ENCODE results near the gene LPP. TPM values are rescaled to one million over a fixed set of nuclear protein-coding genes. Genes with fewer than 3 reads are reported as not detected.
A peak's percentile ranks its signal among the peaks of the same experiment; 100 is the strongest.

Gene LPP
- total and polyA plus RNA-seq, 2 donors (not counting 1 experiment from before 2014, with no cell fraction given), result 7.6 to 81.7 TPM

- WGBS (ENCODE audit: insufficient coverage), result 0% methylated on average over 28 of the region's 36 CpGs
- H3K27me3 Mint-ChIP-seq, result no peaks in the 10 kb centered on the region
- Histone ChIP-seq H3K27me3 (replicated peaks in 1 of 4; ENCODE audit: control extremely low read depth in 1 of 4, control insufficient read depth in 3 of 4, insufficient read depth in 4 of 4, low read length in 3 of 4) (no peaks in the 10 kb centered on the region), H3K4me1 (ENCODE audit: control insufficient read depth in 2 of 2, insufficient read depth in 2 of 2, low read length in 2 of 2) (peaks cover 18 to 27% of the 10 kb centered on the region in 2 donors), H3K27ac (ENCODE audit: low read length in 2 of 2) (peak overlapping the region; percentile 55 to 91), H3K9ac (ENCODE audit: low read length) (peak overlapping the region; percentile 75), H3K4me2 (replicated peaks; ENCODE audit: low read depth, low read length, poor library complexity, severe bottlenecking) (peak overlapping the region; percentile 96), H4K20me1 (ENCODE audit: control insufficient read depth, insufficient read depth, low read length, poor library complexity, severe bottlenecking) (no peaks in the 10 kb centered on the region), H3K79me2 (ENCODE audit: control insufficient read depth, insufficient read depth, low read length) (peaks cover 31% of the 10 kb centered on the region), H3K4me3 (ENCODE audit: control extremely low read depth in 1 of 5, extremely low read depth in 1 of 5, insufficient read depth in 1 of 5, low read depth in 2 of 5, low read length in 4 of 5) (peak overlapping the region; percentile 80 to 97 (median 93)), H3K9me3 (ENCODE audit: control extremely low read depth in 1 of 3, control insufficient read depth in 2 of 3, insufficient read depth in 1 of 3, low read length in 2 of 3) (no peaks in the 10 kb centered on the region), H2AFZ (ENCODE audit: insufficient read depth, low read depth, low read length, poor library complexity, severe bottlenecking) (peak overlapping the region; percentile 84), H3K36me3 (replicated peaks in 1 of 2; ENCODE audit: control extremely low read depth in 1 of 2, control insufficient read depth in 1 of 2, extremely low read depth in 1 of 2, insufficient read depth in 2 of 2, low read length in 1 of 2) (no peaks in the 10 kb centered on the region)
- ChIA-PET POLR2A (interaction anchor here (0.6 to 1.4 kb wide), 7 partner anchors 27 to 410 kb away, joined by 3 to 7 read pairs (median 4); partner anchors contain the start of gene BCL6), CTCF (interaction anchor here (1.2 to 2.4 kb wide), 7 partner anchors 44 to 414 kb away, joined by 4 to 10 read pairs (median 5); partner anchors contain the start of gene BCL6)
- peaks cover 52% of the 10 kb centered on the region for H3K4me1 Mint-ChIP-seq
- intact Hi-C loops (cut with micrococcal nuclease), result loop anchor here (1.0 to 10.0 kb wide), 12 partner anchors 33 to 408 kb away; partner anchors contain the start of gene BCL6
- peaks cover 2% of the 10 kb centered on the region for H3K9me3 Mint-ChIP-seq (ENCODE audit: insufficient read depth)
- DNase-seq (no peak), ATAC-seq (ENCODE audit: low read depth) (peak; percentile 18)
- peak overlapping the region; percentile 95 for H3K4me3 Mint-ChIP-seq
- TF ChIP-seq CTCF (IDR thresholded peaks at IDR 0.05), result no peak
- no peak for TF ChIP-seq EZH2 (IDR thresholded peaks at IDR 0.05; ENCODE audit: borderline replicate concordance, insufficient read depth, low read depth, low read length, poor library complexity, severe bottlenecking)
- peak overlapping the region; percentile 95 for H3K27ac Mint-ChIP-seq
Observed at GRCh38 chr3:188153437-188154013, 432 bp upstream of the LPP start.
